ENCODE results near the gene TEX22. TPM values are rescaled to one million over a fixed set of nuclear protein-coding genes. Genes with fewer than 3 reads are reported as not detected.

The TEX22 gene
- polyA plus RNA-seq (2013, experiment 1 of 2), result 0.06 TPM
- 0.04 TPM for polyA plus RNA-seq (2013, experiment 2 of 2)

GRCh38 chr14:105398044-105398725 lies at the start of gene TEX22:
TEX22 (plus strand) TSS chr14:105398538; CDS start chr14:105399341, 803 bp downstream.
- Histone ChIP-seq H2BK12ac (ENCODE audit: low read length in 2 of 2) (peak within 1 kb of the TSS in 1 of 2 experiments; percentile 68), H3K27ac (ENCODE audit: low read length, poor library complexity, severe bottlenecking) (no peak within 1 kb of the TSS), H3K9me3 (ENCODE audit: control insufficient read depth, low read length) (no peaks in the 10 kb centered on the region), H2BK5ac (ENCODE audit: low read depth, low read length, poor library complexity, severe bottlenecking) (no peak within 1 kb of the TSS), H3K23ac (ENCODE audit: low read length in 2 of 2) (no peak within 1 kb of the TSS), H2BK120ac (ENCODE audit: low read depth, low read length) (peak within 1 kb of the TSS; percentile 89), H3K27me3 (ENCODE audit: control insufficient read depth in 1 of 2, insufficient read depth in 1 of 2, low read length in 2 of 2) (no peaks in the 10 kb centered on the region), H3K14ac (ENCODE audit: low read length in 2 of 2) (peak within 1 kb of the TSS; percentile 45 to 87), H3K9ac (ENCODE audit: low read length) (peak within 1 kb of the TSS; percentile 93), H3K4me3 (ENCODE audit: insufficient read depth in 1 of 2, low read depth in 1 of 2, low read length in 2 of 2) (peak within 1 kb of the TSS; percentile 65 to 92), H3K4me2 (ENCODE audit: low read length, poor library complexity, severe bottlenecking) (peak within 1 kb of the TSS; percentile 93), H4K91ac (ENCODE audit: low read length) (peak within 1 kb of the TSS; percentile 87), H2AK5ac (ENCODE audit: low read length, severe bottlenecking) (peak within 1 kb of the TSS; percentile 81), H2BK15ac (ENCODE audit: low read depth, poor library complexity, severe bottlenecking) (peak within 1 kb of the TSS; percentile 12), H3K4ac (ENCODE audit: low read depth in 1 of 2, low read length in 2 of 2) (peak within 1 kb of the TSS; percentile 95), H2AFZ (ENCODE audit: low read depth, low read length) (peak within 1 kb of the TSS; percentile 87), H3K36me3 (ENCODE audit: control insufficient read depth in 1 of 2, insufficient read depth in 2 of 2, low read depth in 1 of 2, low read length in 2 of 2) (peaks cover 28 to 43% of the 10 kb centered on the region in 2 experiments), H3K4me1 (ENCODE audit: control insufficient read depth, insufficient read depth, low read depth, low read length) (peaks cover 21% of the 10 kb centered on the region), H3K18ac (ENCODE audit: low read depth in 1 of 2, low read length in 2 of 2) (peak within 1 kb of the TSS; percentile 85 to 88), H3K79me1 (replicated peaks; ENCODE audit: low read length, poor library complexity, severe bottlenecking) (peaks cover 20% of the 10 kb centered on the region), H4K8ac (ENCODE audit: low read length) (peak within 1 kb of the TSS; percentile 98)
- DNase-seq, result peak; percentile 65
- WGBS, result 24% methylated on average over 73 of the region's 77 CpGs

- Histone ChIP-seq H3K14ac (ENCODE audit: low read length in 2 of 2) (no peak overlapping the region), H3K27me3 (ENCODE audit: control insufficient read depth in 1 of 2, insufficient read depth in 1 of 2, low read length in 2 of 2) (no peaks in the 10 kb centered on the region), H2AK5ac (ENCODE audit: low read length, severe bottlenecking) (no peak overlapping the region), H3K4me3 (ENCODE audit: insufficient read depth in 1 of 2, low read depth in 1 of 2, low read length in 2 of 2) (no peak overlapping the region), H4K91ac (ENCODE audit: low read length) (no peak overlapping the region), H3K9me3 (ENCODE audit: control insufficient read depth, low read length) (peaks cover 4% of the 10 kb centered on the region), H3K4ac (ENCODE audit: low read depth in 1 of 2, low read length in 2 of 2) (no peak overlapping the region), H2BK5ac (ENCODE audit: low read depth, low read length, poor library complexity, severe bottlenecking) (no peak overlapping the region), H2AFZ (ENCODE audit: low read depth, low read length) (no peak overlapping the region), H4K8ac (ENCODE audit: low read length) (no peak overlapping the region), H3K36me3 (ENCODE audit: control insufficient read depth in 1 of 2, insufficient read depth in 2 of 2, low read depth in 1 of 2, low read length in 2 of 2) (peaks cover 7 to 32% of the 10 kb centered on the region in 2 experiments), H2BK15ac (ENCODE audit: low read depth, poor library complexity, severe bottlenecking) (no peak overlapping the region), H2BK12ac (ENCODE audit: low read length in 2 of 2) (no peak overlapping the region), H3K18ac (ENCODE audit: low read depth in 1 of 2, low read length in 2 of 2) (no peak overlapping the region), H3K79me1 (replicated peaks; ENCODE audit: low read length, poor library complexity, severe bottlenecking) (peaks cover 35% of the 10 kb centered on the region), H3K23ac (ENCODE audit: low read length in 2 of 2) (no peak overlapping the region), H3K9ac (ENCODE audit: low read length) (no peak overlapping the region), H2BK120ac (ENCODE audit: low read depth, low read length) (no peak overlapping the region), H3K4me1 (ENCODE audit: control insufficient read depth, insufficient read depth, low read depth, low read length) (peaks cover 13% of the 10 kb centered on the region), H3K27ac (ENCODE audit: low read length, poor library complexity, severe bottlenecking) (no peak overlapping the region), H3K4me2 (ENCODE audit: low read length, poor library complexity, severe bottlenecking) (no peak overlapping the region)
- 93% methylated on average over 19 of the region's 19 CpGs for WGBS
- no peak for DNase-seq
These were observed 49.2 kb upstream of the TEX22 start for GRCh38 chr14:105348945-105349699.

DNA sequence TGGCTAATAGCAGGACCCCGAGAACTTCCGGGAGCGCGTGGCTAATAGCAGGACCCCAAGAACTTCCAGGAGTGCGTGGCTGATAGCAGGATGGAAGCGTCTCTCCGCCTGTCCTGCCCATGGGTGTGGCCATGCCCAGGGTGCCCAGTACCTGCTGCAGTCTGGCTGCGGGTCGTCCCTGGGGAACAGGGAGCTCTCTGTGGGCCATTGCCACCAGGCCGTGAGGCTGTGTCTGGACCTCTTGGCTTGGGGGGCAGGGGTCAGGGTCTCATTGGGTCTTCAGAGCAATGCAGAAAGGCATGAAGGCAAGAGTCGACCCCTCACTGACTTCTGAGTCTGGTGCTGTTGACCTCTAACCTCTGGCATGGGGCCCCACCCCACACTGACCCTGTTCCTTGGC lies 48.3 kb upstream of the TEX22 start:
- Histone ChIP-seq H3K14ac (ENCODE audit: low read length in 2 of 2) (no peak overlapping the region), H3K18ac (ENCODE audit: low read depth in 1 of 2, low read length in 2 of 2) (no peak overlapping the region), H2BK15ac (ENCODE audit: low read depth, poor library complexity, severe bottlenecking) (no peak overlapping the region), H3K4ac (ENCODE audit: low read depth in 1 of 2, low read length in 2 of 2) (no peak overlapping the region), H3K36me3 (ENCODE audit: control insufficient read depth in 1 of 2, insufficient read depth in 2 of 2, low read depth in 1 of 2, low read length in 2 of 2) (peaks cover 11 to 40% of the 10 kb centered on the region in 2 experiments), H3K23ac (ENCODE audit: low read length in 2 of 2) (no peak overlapping the region), H2AK5ac (ENCODE audit: low read length, severe bottlenecking) (no peak overlapping the region), H3K27me3 (ENCODE audit: control insufficient read depth in 1 of 2, insufficient read depth in 1 of 2, low read length in 2 of 2) (no peaks in the 10 kb centered on the region), H4K8ac (ENCODE audit: low read length) (no peak overlapping the region), H4K91ac (ENCODE audit: low read length) (no peak overlapping the region), H3K79me1 (replicated peaks; ENCODE audit: low read length, poor library complexity, severe bottlenecking) (peaks cover 35% of the 10 kb centered on the region), H2BK12ac (ENCODE audit: low read length in 2 of 2) (no peak overlapping the region), H3K9me3 (ENCODE audit: control insufficient read depth, low read length) (peaks cover 4% of the 10 kb centered on the region), H3K4me3 (ENCODE audit: insufficient read depth in 1 of 2, low read depth in 1 of 2, low read length in 2 of 2) (no peak overlapping the region), H3K4me1 (ENCODE audit: control insufficient read depth, insufficient read depth, low read depth, low read length) (peaks cover 13% of the 10 kb centered on the region), H3K27ac (ENCODE audit: low read length, poor library complexity, severe bottlenecking) (no peak overlapping the region), H2BK120ac (ENCODE audit: low read depth, low read length) (no peak overlapping the region), H3K9ac (ENCODE audit: low read length) (no peak overlapping the region), H3K4me2 (ENCODE audit: low read length, poor library complexity, severe bottlenecking) (no peak overlapping the region), H2BK5ac (ENCODE audit: low read depth, low read length, poor library complexity, severe bottlenecking) (no peak overlapping the region), H2AFZ (ENCODE audit: low read depth, low read length) (no peak overlapping the region)
- DNase-seq, result no peak
- WGBS, result 89% methylated on average over 11 of the region's 11 CpGs
